ENCODE measurements around the gene SSPN.

The SSPN gene

GRCh38 chr12:26226629-26227360 lies 31.4 kb downstream of the SSPN start:
- Histone ChIP-seq H3K4me1 (ENCODE audit: control insufficient read depth in 2 of 2, insufficient read depth in 1 of 2, low read depth in 1 of 2, low read length in 2 of 2) (peaks cover 1 to 3% of the 10 kb centered on the region in 2 donors), H3K18ac (ENCODE audit: low read length) (peak overlapping the region; percentile 82), H4K91ac (ENCODE audit: low read depth, low read length, poor library complexity) (no peak overlapping the region), H3K4me2 (ENCODE audit: insufficient read depth, low read length, poor library complexity, severe bottlenecking) (peak overlapping the region; percentile 67), H3K4ac (ENCODE audit: low read length) (no peak overlapping the region), H4K8ac (ENCODE audit: low read depth, low read length) (no peak overlapping the region), H3K27me3 (ENCODE audit: control insufficient read depth in 3 of 3, insufficient read depth in 3 of 3, low read depth in 1 of 3, low read length in 3 of 3) (peaks cover 0 to 23% (median 0%) of the 10 kb centered on the region in 3 experiments), H2AFZ (ENCODE audit: low read length) (peak overlapping the region; percentile 85), H2BK120ac (ENCODE audit: low read depth, low read length) (no peak overlapping the region), H3K27ac (replicated peaks; ENCODE audit: low read length) (no peak overlapping the region), H3K36me3 (replicated peaks in 1 of 2; ENCODE audit: control insufficient read depth in 2 of 2, insufficient read depth in 2 of 2, low read length in 2 of 2) (no peaks in the 10 kb centered on the region), H3K14ac (ENCODE audit: low read length) (no peak overlapping the region), H3K4me3 (ENCODE audit: low read length in 2 of 2) (peak overlapping the region; percentile 41 to 69), H3K23ac (ENCODE audit: low read depth, low read length, poor library complexity) (no peak overlapping the region), H3K9ac (ENCODE audit: low read depth, low read length, poor library complexity) (peak overlapping the region; percentile 10), H2BK15ac (ENCODE audit: low read length) (no peak overlapping the region), H3K9me3 (replicated peaks in 1 of 2; ENCODE audit: control insufficient read depth in 2 of 2, insufficient read depth in 1 of 2, low read depth in 1 of 2, low read length in 2 of 2) (no peaks in the 10 kb centered on the region), H2AK5ac (ENCODE audit: low read depth, low read length) (no peak overlapping the region), H3K79me1 (ENCODE audit: low read depth, low read length) (no peaks in the 10 kb centered on the region), H2BK12ac (ENCODE audit: low read length) (no peak overlapping the region), H2BK5ac (ENCODE audit: low read length) (no peak overlapping the region)
- WGBS, 2 donors (ENCODE audit: extremely low coverage in 2 of 2, insufficient read length in 2 of 2, insufficient replicate concordance in 1 of 2) = no CpG with 5 or more reads among the region's 44 CpGs
- DNase-seq (ENCODE audit: low spot score) = peak; percentile 52

DNA sequence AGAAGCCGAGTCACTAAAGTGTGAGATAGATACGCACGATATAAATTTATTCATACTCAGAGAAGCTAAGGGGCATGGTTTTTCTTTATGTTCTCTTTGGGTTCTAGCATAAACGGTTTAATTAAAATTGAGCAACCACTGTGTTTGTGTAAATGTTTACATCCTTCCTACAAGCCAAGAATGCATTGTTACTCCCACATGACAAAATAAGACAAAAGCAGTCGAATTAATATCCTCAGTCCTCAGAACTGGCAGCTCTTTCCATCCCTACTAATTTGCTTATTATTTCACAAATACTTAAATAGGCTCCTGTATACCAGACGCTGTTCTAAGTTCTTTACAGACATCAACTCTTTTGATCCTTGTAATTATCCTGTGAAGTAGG lies 32.0 kb downstream of the SSPN start:
- Histone ChIP-seq H3K9ac (ENCODE audit: low read depth, low read length, poor library complexity) (no peak overlapping the region), H3K4me3 (ENCODE audit: low read length in 2 of 2) (peak overlapping the region in 1 of 2 donors; percentile 41), H2BK5ac (ENCODE audit: low read length) (no peak overlapping the region), H3K14ac (ENCODE audit: low read length) (no peak overlapping the region), H3K4me2 (ENCODE audit: insufficient read depth, low read length, poor library complexity, severe bottlenecking) (no peak overlapping the region), H3K23ac (ENCODE audit: low read depth, low read length, poor library complexity) (no peak overlapping the region), H3K4me1 (ENCODE audit: control insufficient read depth in 2 of 2, insufficient read depth in 1 of 2, low read depth in 1 of 2, low read length in 2 of 2) (peaks cover 1 to 3% of the 10 kb centered on the region in 2 donors), H3K18ac (ENCODE audit: low read length) (no peak overlapping the region), H2BK15ac (ENCODE audit: low read length) (no peak overlapping the region), H4K8ac (ENCODE audit: low read depth, low read length) (no peak overlapping the region), H2BK12ac (ENCODE audit: low read length) (no peak overlapping the region), H3K27me3 (ENCODE audit: control insufficient read depth in 3 of 3, insufficient read depth in 3 of 3, low read depth in 1 of 3, low read length in 3 of 3) (peaks cover 0 to 23% (median 0%) of the 10 kb centered on the region in 3 experiments), H2AFZ (ENCODE audit: low read length) (peak overlapping the region; percentile 85), H3K9me3 (replicated peaks in 1 of 2; ENCODE audit: control insufficient read depth in 2 of 2, insufficient read depth in 1 of 2, low read depth in 1 of 2, low read length in 2 of 2) (no peaks in the 10 kb centered on the region), H2AK5ac (ENCODE audit: low read depth, low read length) (no peak overlapping the region), H3K79me1 (ENCODE audit: low read depth, low read length) (no peaks in the 10 kb centered on the region), H3K4ac (ENCODE audit: low read length) (no peak overlapping the region), H2BK120ac (ENCODE audit: low read depth, low read length) (no peak overlapping the region), H4K91ac (ENCODE audit: low read depth, low read length, poor library complexity) (no peak overlapping the region), H3K27ac (replicated peaks; ENCODE audit: low read length) (no peak overlapping the region), H3K36me3 (replicated peaks in 1 of 2; ENCODE audit: control insufficient read depth in 2 of 2, insufficient read depth in 2 of 2, low read length in 2 of 2) (no peaks in the 10 kb centered on the region)
- DNase-seq (ENCODE audit: low spot score) = no peak
- no CpG with 5 or more reads among the region's 6 CpGs for WGBS, 2 donors (ENCODE audit: extremely low coverage in 2 of 2, insufficient read length in 2 of 2, insufficient replicate concordance in 1 of 2)

GRCh38 chr12:26229910-26230309 lies 34.5 kb downstream of the SSPN start:
- DNase-seq (ENCODE audit: low spot score) = no peak
- WGBS, 2 donors (ENCODE audit: extremely low coverage in 2 of 2, insufficient read length in 2 of 2, insufficient replicate concordance in 1 of 2) = no CpG with 5 or more reads among the region's 4 CpGs
- no peak overlapping the region for H3K27ac ChIP-seq (replicated peaks; ENCODE audit: low read length)

GRCh38 chr12:26231470-26231869 lies 36.1 kb downstream of the SSPN start:
- Histone ChIP-seq H3K4me2 (ENCODE audit: insufficient read depth, low read length, poor library complexity, severe bottlenecking) (no peak overlapping the region), H3K36me3 (replicated peaks in 1 of 2; ENCODE audit: control insufficient read depth in 2 of 2, insufficient read depth in 2 of 2, low read length in 2 of 2) (no peaks in the 10 kb centered on the region), H2AFZ (ENCODE audit: low read length) (no peak overlapping the region), H3K4ac (ENCODE audit: low read length) (no peak overlapping the region), H3K4me3 (ENCODE audit: low read length in 2 of 2) (no peak overlapping the region), H3K9ac (ENCODE audit: low read depth, low read length, poor library complexity) (no peak overlapping the region), H3K4me1 (ENCODE audit: control insufficient read depth in 2 of 2, insufficient read depth in 1 of 2, low read depth in 1 of 2, low read length in 2 of 2) (peaks cover under 1 to 2% of the 10 kb centered on the region in 2 donors), H2BK5ac (ENCODE audit: low read length) (no peak overlapping the region), H4K8ac (ENCODE audit: low read depth, low read length) (no peak overlapping the region), H2BK12ac (ENCODE audit: low read length) (no peak overlapping the region), H2AK5ac (ENCODE audit: low read depth, low read length) (no peak overlapping the region), H3K23ac (ENCODE audit: low read depth, low read length, poor library complexity) (no peak overlapping the region), H3K9me3 (replicated peaks in 1 of 2; ENCODE audit: control insufficient read depth in 2 of 2, insufficient read depth in 1 of 2, low read depth in 1 of 2, low read length in 2 of 2) (no peaks in the 10 kb centered on the region), H3K18ac (ENCODE audit: low read length) (no peak overlapping the region), H4K91ac (ENCODE audit: low read depth, low read length, poor library complexity) (no peak overlapping the region), H3K14ac (ENCODE audit: low read length) (no peak overlapping the region), H3K79me1 (ENCODE audit: low read depth, low read length) (no peaks in the 10 kb centered on the region), H2BK120ac (ENCODE audit: low read depth, low read length) (no peak overlapping the region), H3K27me3 (ENCODE audit: control insufficient read depth in 3 of 3, insufficient read depth in 3 of 3, low read depth in 1 of 3, low read length in 3 of 3) (peaks cover 0 to 15% (median 0%) of the 10 kb centered on the region in 3 experiments), H3K27ac (replicated peaks; ENCODE audit: low read length) (no peak overlapping the region), H2BK15ac (ENCODE audit: low read length) (no peak overlapping the region)
- DNase-seq (ENCODE audit: low spot score) = no peak
- no CpG with 5 or more reads among the region's 4 CpGs for WGBS, 2 donors (ENCODE audit: extremely low coverage in 2 of 2, insufficient read length in 2 of 2, insufficient replicate concordance in 1 of 2)

More at GRCh38 chr12:26229910-26230309, 34.5 kb downstream of the SSPN start:
- Histone ChIP-seq H2AFZ (ENCODE audit: low read length) (no peak overlapping the region), H3K27me3 (ENCODE audit: control insufficient read depth in 3 of 3, insufficient read depth in 3 of 3, low read depth in 1 of 3, low read length in 3 of 3) (peaks cover 0 to 21% (median 0%) of the 10 kb centered on the region in 3 experiments), H2AK5ac (ENCODE audit: low read depth, low read length) (no peak overlapping the region), H3K9ac (ENCODE audit: low read depth, low read length, poor library complexity) (no peak overlapping the region), H3K4me2 (ENCODE audit: insufficient read depth, low read length, poor library complexity, severe bottlenecking) (no peak overlapping the region), H4K91ac (ENCODE audit: low read depth, low read length, poor library complexity) (no peak overlapping the region), H3K79me1 (ENCODE audit: low read depth, low read length) (no peaks in the 10 kb centered on the region), H2BK5ac (ENCODE audit: low read length) (no peak overlapping the region), H3K18ac (ENCODE audit: low read length) (no peak overlapping the region), H3K9me3 (replicated peaks in 1 of 2; ENCODE audit: control insufficient read depth in 2 of 2, insufficient read depth in 1 of 2, low read depth in 1 of 2, low read length in 2 of 2) (no peaks in the 10 kb centered on the region), H3K36me3 (replicated peaks in 1 of 2; ENCODE audit: control insufficient read depth in 2 of 2, insufficient read depth in 2 of 2, low read length in 2 of 2) (no peaks in the 10 kb centered on the region), H3K4me1 (ENCODE audit: control insufficient read depth in 2 of 2, insufficient read depth in 1 of 2, low read depth in 1 of 2, low read length in 2 of 2) (peaks cover 1 to 3% of the 10 kb centered on the region in 2 donors), H3K14ac (ENCODE audit: low read length) (no peak overlapping the region), H2BK12ac (ENCODE audit: low read length) (no peak overlapping the region), H3K23ac (ENCODE audit: low read depth, low read length, poor library complexity) (no peak overlapping the region), H2BK120ac (ENCODE audit: low read depth, low read length) (no peak overlapping the region), H3K4me3 (ENCODE audit: low read length in 2 of 2) (no peak overlapping the region), H3K4ac (ENCODE audit: low read length) (no peak overlapping the region), H4K8ac (ENCODE audit: low read depth, low read length) (no peak overlapping the region), H2BK15ac (ENCODE audit: low read length) (no peak overlapping the region)

All from neuronal stem cell (in vitro differentiated cells).